Measurements from ENCODE around the gene SFR1. TPM values are rescaled to one million over a fixed set of nuclear protein-coding genes. Genes with fewer than 3 reads are reported as not detected.

The SFR1 gene
- polyA plus RNA-seq, 1 donor (not counting 4 experiments of a cell fraction or from before 2014, with no cell fraction given): 10.4 TPM

DNA sequence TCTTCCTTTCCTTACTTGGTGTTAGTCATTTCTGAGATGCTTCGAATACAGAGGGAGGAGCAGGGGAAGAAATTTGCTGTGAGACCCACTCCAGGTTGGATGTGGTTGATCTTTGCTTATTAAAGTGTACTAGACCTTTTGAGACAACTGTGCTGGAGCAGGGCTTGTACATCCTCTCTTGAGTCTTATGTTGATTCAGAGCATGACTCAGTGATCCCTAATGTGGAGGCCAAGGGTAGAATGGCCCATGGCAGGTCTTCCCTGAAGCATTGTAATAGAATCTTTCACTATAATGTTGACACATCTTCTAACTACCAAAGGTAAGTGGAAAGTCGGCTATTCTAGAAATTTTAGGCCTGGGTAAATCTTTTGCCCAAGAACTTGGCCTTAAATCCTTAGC is 17.0 kb upstream of the SFR1 start:
- Histone ChIP-seq H3K9me3 (ENCODE audit: control insufficient read depth, low read depth, low read length) (no peaks in the 10 kb centered on the region), H3K79me2 (ENCODE audit: control insufficient read depth, insufficient read depth, low read length) (no peaks in the 10 kb centered on the region), H3K4me3 (ENCODE audit: control insufficient read depth in 2 of 3, extremely low read depth in 1 of 3, insufficient read depth in 2 of 3, low read depth in 1 of 3, low read length in 3 of 3) (no peak overlapping the region), H2AFZ (ENCODE audit: control insufficient read depth, low read length) (no peak overlapping the region), H3K9me1 (ENCODE audit: control insufficient read depth, extremely low read depth, insufficient read depth, low read length) (no peaks in the 10 kb centered on the region), H3K27ac (ENCODE audit: control insufficient read depth, insufficient read depth, low read length) (no peak overlapping the region), H3K27me3 (ENCODE audit: control insufficient read depth, extremely low read depth, insufficient read depth, low read length) (no peaks in the 10 kb centered on the region), H3K4me1 (ENCODE audit: control insufficient read depth, extremely low read depth, insufficient read depth, low read length) (peaks cover 20% of the 10 kb centered on the region), H3K36me3 (ENCODE audit: control insufficient read depth in 2 of 2, extremely low read depth in 1 of 2, insufficient read depth in 2 of 2, low read length in 2 of 2) (no peaks in the 10 kb centered on the region), H3K4me2 (ENCODE audit: control insufficient read depth, extremely low read depth, insufficient read depth, low read depth, low read length) (no peak overlapping the region), H4K20me1 (ENCODE audit: control insufficient read depth, extremely low read depth, insufficient read depth, low read length) (no peaks in the 10 kb centered on the region), H3K9ac (ENCODE audit: control insufficient read depth, extremely low read depth, insufficient read depth, low read length) (no peak overlapping the region)
- TF ChIP-seq, protein P1, sequence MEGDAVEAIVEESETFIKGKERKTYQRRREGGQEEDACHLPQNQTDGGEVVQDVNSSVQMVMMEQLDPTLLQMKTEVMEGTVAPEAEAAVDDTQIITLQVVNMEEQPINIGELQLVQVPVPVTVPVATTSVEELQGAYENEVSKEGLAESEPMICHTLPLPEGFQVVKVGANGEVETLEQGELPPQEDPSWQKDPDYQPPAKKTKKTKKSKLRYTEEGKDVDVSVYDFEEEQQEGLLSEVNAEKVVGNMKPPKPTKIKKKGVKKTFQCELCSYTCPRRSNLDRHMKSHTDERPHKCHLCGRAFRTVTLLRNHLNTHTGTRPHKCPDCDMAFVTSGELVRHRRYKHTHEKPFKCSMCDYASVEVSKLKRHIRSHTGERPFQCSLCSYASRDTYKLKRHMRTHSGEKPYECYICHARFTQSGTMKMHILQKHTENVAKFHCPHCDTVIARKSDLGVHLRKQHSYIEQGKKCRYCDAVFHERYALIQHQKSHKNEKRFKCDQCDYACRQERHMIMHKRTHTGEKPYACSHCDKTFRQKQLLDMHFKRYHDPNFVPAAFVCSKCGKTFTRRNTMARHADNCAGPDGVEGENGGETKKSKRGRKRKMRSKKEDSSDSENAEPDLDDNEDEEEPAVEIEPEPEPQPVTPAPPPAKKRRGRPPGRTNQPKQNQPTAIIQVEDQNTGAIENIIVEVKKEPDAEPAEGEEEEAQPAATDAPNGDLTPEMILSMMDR (optimal IDR thresholded peaks at IDR 0.05 in 1 of 3, IDR thresholded peaks at IDR 0.05 in 1 of 3, conservative IDR thresholded peaks at IDR 0.05 in 1 of 3; ENCODE audit: extremely low read depth in 1 of 3, insufficient read depth in 2 of 3, low read length in 3 of 3): no peak
- no peak for TF ChIP-seq EZH2 (IDR thresholded peaks at IDR 0.05; ENCODE audit: low read length)
- DNase-seq (ENCODE audit: low read depth, low spot score) (no peak), FAIRE-seq (peak; percentile 90)
- dilution Hi-C loops (cut with MboI; ENCODE audit: extremely low pct_ligation_motif_present, low sequenced_read_pairs): no loop called here

- dilution Hi-C loops (cut with MboI; ENCODE audit: extremely low pct_ligation_motif_present, low sequenced_read_pairs): no loop called here
- peak overlapping the region; percentile 39 for H3K4me2 ChIP-seq (ENCODE audit: control insufficient read depth, extremely low read depth, insufficient read depth, low read depth, low read length)
- peak overlapping the region; percentile 0 for H3K9ac ChIP-seq (ENCODE audit: control insufficient read depth, extremely low read depth, insufficient read depth, low read length)
- H4K20me1 ChIP-seq (ENCODE audit: control insufficient read depth, extremely low read depth, insufficient read depth, low read length): no peaks in the 10 kb centered on the region
- DNase-seq (ENCODE audit: low read depth, low spot score): no peak
- no peaks in the 10 kb centered on the region for H3K27me3 ChIP-seq (ENCODE audit: control insufficient read depth, extremely low read depth, insufficient read depth, low read length)
- no peaks in the 10 kb centered on the region for H3K9me3 ChIP-seq (ENCODE audit: control insufficient read depth, low read depth, low read length)
- no peak overlapping the region for H2AFZ ChIP-seq (ENCODE audit: control insufficient read depth, low read length)
- no peaks in the 10 kb centered on the region for H3K9me1 ChIP-seq (ENCODE audit: control insufficient read depth, extremely low read depth, insufficient read depth, low read length)
- peak overlapping the region; percentile 86 for H3K27ac ChIP-seq (ENCODE audit: control insufficient read depth, insufficient read depth, low read length)
- H3K4me3 ChIP-seq (ENCODE audit: control insufficient read depth in 2 of 3, extremely low read depth in 1 of 3, insufficient read depth in 2 of 3, low read depth in 1 of 3, low read length in 3 of 3): no peak overlapping the region
- H3K79me2 ChIP-seq (ENCODE audit: control insufficient read depth, insufficient read depth, low read length): no peaks in the 10 kb centered on the region
- peak; percentile 100 for FAIRE-seq
- H3K36me3 ChIP-seq (ENCODE audit: control insufficient read depth in 2 of 2, extremely low read depth in 1 of 2, insufficient read depth in 2 of 2, low read length in 2 of 2): no peaks in the 10 kb centered on the region
- peaks cover 25% of the 10 kb centered on the region for H3K4me1 ChIP-seq (ENCODE audit: control insufficient read depth, extremely low read depth, insufficient read depth, low read length)
- TF ChIP-seq, protein P1 (optimal IDR thresholded peaks at IDR 0.05 in 1 of 3, IDR thresholded peaks at IDR 0.05 in 1 of 3, conservative IDR thresholded peaks at IDR 0.05 in 1 of 3; ENCODE audit: extremely low read depth in 1 of 3, insufficient read depth in 2 of 3, low read length in 3 of 3): no peak
- TF ChIP-seq EZH2 (IDR thresholded peaks at IDR 0.05; ENCODE audit: low read length): no peak
These were observed 11.9 kb upstream of the SFR1 start for GRCh38 chr10:104109908-104110662.
